H9 (cell line): Measurements from ENCODE around the gene LAMP2. TPM values are rescaled to one million over a fixed set of nuclear protein-coding genes. Genes with fewer than 3 reads are reported as not detected.

Experiments
- DNase-seq: peaks from one replicate; pipeline ENCODE4 v3.0.0-alpha.2; 2017
- H2AFZ ChIP-seq: one replicate; pipeline ENCODE4 v1.6.1; 2013; ENCODE audit warnings: mild to moderate bottlenecking, low read length, control low read depth, moderate library complexity
- H2AK5ac ChIP-seq: 2 replicates; pipeline ENCODE4 v1.6.1; 2013; ENCODE audit warnings: low read length, control low read depth, mixed read lengths; ENCODE audit not compliant: insufficient read length
- H2BK120ac ChIP-seq: one replicate; pipeline ENCODE4 v1.6.1; 2013; ENCODE audit warnings: low read depth, mild to moderate bottlenecking, low read length, control low read depth, inconsistent platforms; ENCODE audit not compliant: poor library complexity, severe bottlenecking
- H2BK12ac ChIP-seq: 2 replicates; pipeline ENCODE4 v1.6.1; 2013; ENCODE audit warnings: low read length, control low read depth, mixed read lengths, low read depth; ENCODE audit not compliant: insufficient read length
- H2BK15ac ChIP-seq: 2 replicates; pipeline ENCODE4 v1.6.1; 2013; ENCODE audit warnings: low read depth, low read length, control low read depth
- H2BK20ac ChIP-seq: one replicate; pipeline ENCODE4 v1.6.1; 2013; ENCODE audit warnings: low read depth, mild to moderate bottlenecking, low read length, control low read depth, inconsistent platforms; ENCODE audit not compliant: poor library complexity, severe bottlenecking
- H2BK5ac ChIP-seq: 2 replicates; pipeline ENCODE4 v1.6.1; 2013; ENCODE audit warnings: low read length, control low read depth, mixed read lengths; ENCODE audit not compliant: insufficient read length
- H3K14ac ChIP-seq: 2 replicates; pipeline ENCODE4 v1.6.1; 2013; ENCODE audit warnings: low read length, control low read depth; ENCODE audit not compliant: insufficient read depth
- H3K18ac ChIP-seq: 2 replicates; pipeline ENCODE4 v1.6.1; 2013; ENCODE audit warnings: low read depth, mild to moderate bottlenecking, mixed read lengths, low read length, control low read depth; ENCODE audit not compliant: insufficient read length
- H3K23ac ChIP-seq: 2 replicates; pipeline ENCODE4 v1.6.1; 2013; ENCODE audit warnings: low read length, control low read depth, mixed read lengths, low read depth; ENCODE audit not compliant: insufficient read length
- H3K23me2 ChIP-seq: 2 replicates; pipeline ENCODE4 v1.6.1; 2013; ENCODE audit warnings: low read depth, mild to moderate bottlenecking, mixed read lengths, low read length, control low read depth; ENCODE audit not compliant: insufficient read length, poor library complexity, severe bottlenecking
- H3K27ac ChIP-seq: 2 replicates; pipeline ENCODE4 v1.5.1; 2013; ENCODE audit warnings: low read length, control low read depth, mixed read lengths, low read depth; ENCODE audit not compliant: insufficient read length
- H3K27me3 ChIP-seq: 2 replicates; pipeline ENCODE4 v1.6.1; 2013; ENCODE audit warnings: low read length, control low read depth, inconsistent platforms; ENCODE audit not compliant: insufficient read depth
- H3K4ac ChIP-seq: 2 replicates; pipeline ENCODE4 v1.6.1; 2013; ENCODE audit warnings: low read depth, mild to moderate bottlenecking, control low read depth, inconsistent platforms, low read length, moderate library complexity
- H3K4me1 ChIP-seq: 2 replicates; pipeline ENCODE4 v1.6.1; 2013; ENCODE audit warnings: low read length, control low read depth, inconsistent platforms; ENCODE audit not compliant: insufficient read depth
- H3K4me2 ChIP-seq: 2 replicates; pipeline ENCODE4 v1.6.1; 2013; ENCODE audit warnings: low read length, control low read depth, mixed read lengths; ENCODE audit not compliant: insufficient read length, insufficient read depth
- H3K56ac ChIP-seq: 2 replicates; pipeline ENCODE4 v1.6.1; 2013; ENCODE audit warnings: low read depth, mild to moderate bottlenecking, mixed read lengths, low read length, control low read depth; ENCODE audit not compliant: insufficient read length
- H3K79me1 ChIP-seq: 2 replicates; pipeline ENCODE4 v1.6.1; 2013; ENCODE audit warnings: low read depth, mild to moderate bottlenecking, moderate library complexity, low read length, control low read depth, inconsistent platforms; ENCODE audit not compliant: insufficient read depth, poor library complexity, severe bottlenecking
- H3K79me2 ChIP-seq: 2 replicates; pipeline ENCODE4 v1.6.1; 2013; ENCODE audit warnings: low read length, control low read depth, inconsistent platforms; ENCODE audit not compliant: insufficient read depth
- H3K9ac ChIP-seq: 2 replicates; pipeline ENCODE4 v1.6.1; 2013; ENCODE audit warnings: low read length, control low read depth, mixed read lengths; ENCODE audit not compliant: insufficient read length; ENCODE audit errors: extremely low read depth
- H3K9me3 ChIP-seq: one replicate; pipeline ENCODE4 v1.6.1; 2013; ENCODE audit warnings: low read depth, low read length, inconsistent platforms; ENCODE audit not compliant: control insufficient read depth
- H3T11ph ChIP-seq: one replicate; pipeline ENCODE4 v1.6.1; 2013; ENCODE audit warnings: mild to moderate bottlenecking, low read length, control low read depth, inconsistent platforms
- H4K20me1 ChIP-seq: one replicate; pipeline ENCODE4 v1.6.1; 2013; ENCODE audit not compliant: control insufficient read depth, insufficient read length, insufficient read depth
- H4K5ac ChIP-seq: 2 replicates; pipeline ENCODE4 v1.6.1; 2013; ENCODE audit warnings: low read depth, mild to moderate bottlenecking, mixed read lengths, low read length, control low read depth; ENCODE audit not compliant: insufficient read length
- H4K8ac ChIP-seq: replicated peaks from 2 replicates; pipeline ENCODE4 v1.6.1; 2013; ENCODE audit warnings: low read length, control low read depth, mixed read lengths, low read depth; ENCODE audit not compliant: insufficient read length
- H4K91ac ChIP-seq: 2 replicates; pipeline ENCODE4 v1.6.1; 2013; ENCODE audit warnings: low read depth, mild to moderate bottlenecking, moderate library complexity, mixed read lengths, low read length, control low read depth; ENCODE audit not compliant: insufficient read length
- H3K27ac Mint-ChIP-seq, 3 experiments: 2 replicates in 2 of 3; 3 replicates in 1 of 3; pipeline ENCODE4 v1.8.0; 2020 to 2021; ENCODE audit warnings: mixed read lengths in 3 of 3, mild to moderate bottlenecking in 1 of 3, moderate library complexity in 1 of 3
- H3K27me3 Mint-ChIP-seq: 2 replicates; pipeline ENCODE4 v1.8.0; 2021; ENCODE audit warnings: low read depth, mild to moderate bottlenecking, moderate library complexity, mixed read lengths
- H3K36me3 Mint-ChIP-seq, 3 experiments: 2 replicates in 2 of 3; 3 replicates in 1 of 3; pipeline ENCODE4 v1.8.0; 2020 to 2021; ENCODE audit warnings: low read depth in 3 of 3, mixed read lengths in 3 of 3; ENCODE audit not compliant: insufficient read depth in 1 of 3
- H3K4me1 Mint-ChIP-seq, 2 experiments: 2 replicates each; pipeline ENCODE4 v1.8.0; 2020; ENCODE audit warnings: mixed read lengths in 2 of 2
- H3K4me3 Mint-ChIP-seq, 2 experiments: 2 replicates in 1 of 2; 3 replicates in 1 of 2; pipeline ENCODE4 v1.8.0; 2020 to 2021; ENCODE audit warnings: mild to moderate bottlenecking in 2 of 2, mixed read lengths in 2 of 2, moderate library complexity in 1 of 2
- H3K9me3 Mint-ChIP-seq, 2 experiments: 2 replicates in 1 of 2; 3 replicates in 1 of 2; pipeline ENCODE4 v1.8.0; 2020; ENCODE audit warnings: mild to moderate bottlenecking in 2 of 2, mixed read lengths in 2 of 2, moderate library complexity in 1 of 2
- WGBS: extraction: QIAGEN DNeasy Blood & Tissue Kit; methylation state at CpG from one replicate; pipeline ENCODE4 v1.1.7; 2013; ENCODE audit warnings: missing lambda C conversion rate, low lambda C conversion rate, mixed read lengths; ENCODE audit not compliant: insufficient read length; ENCODE audit errors: extremely low coverage; 5-methylcytosine and 5-hydroxymethylcytosine counted together
- total RNA-seq: library from RNA; stranded (reverse); gene quantifications from 2 replicates; pipeline ENCODE4 v1.2.1, GENCODE V29; 2021
- TF ChIP-seq, protein P1 (sequence below): fragments of 200-600 bp; sonication (generic); conservative IDR thresholded peaks from 3 replicates; pipeline ENCODE4 v1.8.0; 2021; ENCODE audit warnings: antibody characterized with exemption, mild to moderate bottlenecking

The LAMP2 gene
- total RNA-seq, 1 experiment from 2014 or later = 27.7 TPM

DNA sequence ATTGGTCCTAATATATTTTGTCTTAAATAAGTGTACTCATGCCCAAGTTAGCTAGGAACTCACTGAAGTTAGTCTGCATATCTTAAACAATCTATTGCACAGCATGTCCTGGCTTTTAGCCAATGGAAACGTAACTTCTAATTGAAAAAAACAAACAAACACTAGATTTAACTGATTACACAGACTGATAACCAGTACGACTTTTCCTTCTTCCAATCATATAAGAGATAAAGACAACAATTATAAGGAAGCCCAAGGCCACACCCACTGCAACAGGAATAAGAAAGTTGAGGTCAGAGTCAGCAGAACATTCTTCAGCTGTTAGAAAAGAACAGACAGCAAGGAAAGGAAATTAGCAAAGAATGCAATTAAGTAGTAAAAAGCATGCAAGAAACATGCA lies 40.8 kb downstream of the LAMP2 start:
- no peak overlapping the region for H4K8ac ChIP-seq
- H4K91ac ChIP-seq = no peak overlapping the region
- H3K4ac ChIP-seq = no peak overlapping the region
- H3K23me2 ChIP-seq = no peaks in the 10 kb centered on the region
- H3K27me3 ChIP-seq = no peaks in the 10 kb centered on the region
- H3K18ac ChIP-seq = no peak overlapping the region
- H3T11ph ChIP-seq = no peak overlapping the region
- H3K9ac ChIP-seq = no peak overlapping the region
- TF ChIP-seq, protein P1, sequence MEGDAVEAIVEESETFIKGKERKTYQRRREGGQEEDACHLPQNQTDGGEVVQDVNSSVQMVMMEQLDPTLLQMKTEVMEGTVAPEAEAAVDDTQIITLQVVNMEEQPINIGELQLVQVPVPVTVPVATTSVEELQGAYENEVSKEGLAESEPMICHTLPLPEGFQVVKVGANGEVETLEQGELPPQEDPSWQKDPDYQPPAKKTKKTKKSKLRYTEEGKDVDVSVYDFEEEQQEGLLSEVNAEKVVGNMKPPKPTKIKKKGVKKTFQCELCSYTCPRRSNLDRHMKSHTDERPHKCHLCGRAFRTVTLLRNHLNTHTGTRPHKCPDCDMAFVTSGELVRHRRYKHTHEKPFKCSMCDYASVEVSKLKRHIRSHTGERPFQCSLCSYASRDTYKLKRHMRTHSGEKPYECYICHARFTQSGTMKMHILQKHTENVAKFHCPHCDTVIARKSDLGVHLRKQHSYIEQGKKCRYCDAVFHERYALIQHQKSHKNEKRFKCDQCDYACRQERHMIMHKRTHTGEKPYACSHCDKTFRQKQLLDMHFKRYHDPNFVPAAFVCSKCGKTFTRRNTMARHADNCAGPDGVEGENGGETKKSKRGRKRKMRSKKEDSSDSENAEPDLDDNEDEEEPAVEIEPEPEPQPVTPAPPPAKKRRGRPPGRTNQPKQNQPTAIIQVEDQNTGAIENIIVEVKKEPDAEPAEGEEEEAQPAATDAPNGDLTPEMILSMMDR = no peak
- H3K4me3 Mint-ChIP-seq = no peak overlapping the region
- no peak overlapping the region for H2BK12ac ChIP-seq
- no CpG with 5 or more reads among the region's 2 CpGs for WGBS
- no peaks in the 10 kb centered on the region; the same call in 1 of the 2 replicates for H3K27me3 Mint-ChIP-seq
- H3K79me2 ChIP-seq = no peaks in the 10 kb centered on the region
- no peak overlapping the region for H2BK15ac ChIP-seq
- H3K4me1 ChIP-seq = no peaks in the 10 kb centered on the region
- no peak overlapping the region for H2BK20ac ChIP-seq
- H3K4me2 ChIP-seq = no peak overlapping the region
- H2AK5ac ChIP-seq = no peak overlapping the region
- no peak overlapping the region for H3K27ac Mint-ChIP-seq
- no peak overlapping the region for H3K27ac ChIP-seq
- no peak for DNase-seq
- peaks cover 51 to 55% of the 10 kb centered on the region in 2 experiments for H3K9me3 Mint-ChIP-seq
- H3K36me3 Mint-ChIP-seq = peaks cover 0 to 5% (median 3%) of the 10 kb centered on the region in 3 experiments; a peak in 5 of 7 replicates
- peaks cover 27% of the 10 kb centered on the region for H3K9me3 ChIP-seq
- no peak overlapping the region for H2BK120ac ChIP-seq
- no peaks in the 10 kb centered on the region for H3K79me1 ChIP-seq
- no peak overlapping the region for H3K14ac ChIP-seq
- H3K23ac ChIP-seq = no peak overlapping the region
- no peak overlapping the region for H3K56ac ChIP-seq
- no peaks in the 10 kb centered on the region for H4K20me1 ChIP-seq
- no peak overlapping the region for H2BK5ac ChIP-seq
- H4K5ac ChIP-seq = no peak overlapping the region
- H2AFZ ChIP-seq = no peak overlapping the region
- H3K4me1 Mint-ChIP-seq = 0 out of 4 replicates have a peak, but pooled peaks cover 0 to 2% of the 10 kb centered on the region in 2 experiments
